Loucy (cell line): ENCODE results near the gene ACP7.

ENCODE experiments used
- CTCF ChIP-seq: fragments of 200-600 bp; sonication (generic); conservative IDR thresholded peaks from 2 replicates; pipeline ENCODE4 v1.5.1; 2014; ENCODE audit warnings: mild to moderate bottlenecking, antibody characterized with exemption, low read length
- EZH2phosphoT487 ChIP-seq: fragments of 200-600 bp; IDR thresholded peaks from 2 replicates; pipeline ENCODE4 v1.6.1; 2018; ENCODE audit warnings: antibody characterized with exemption, mild to moderate bottlenecking, moderate library complexity, borderline replicate concordance

- TF ChIP-seq CTCF (no peak), EZH2phosphoT487 (no peak)
Measured at GRCh38 chr19:39155741-39156140, 71.6 kb downstream of the ACP7 start.
